ENCODE results near the gene ABHD12.

The ABHD12 gene

DNA sequence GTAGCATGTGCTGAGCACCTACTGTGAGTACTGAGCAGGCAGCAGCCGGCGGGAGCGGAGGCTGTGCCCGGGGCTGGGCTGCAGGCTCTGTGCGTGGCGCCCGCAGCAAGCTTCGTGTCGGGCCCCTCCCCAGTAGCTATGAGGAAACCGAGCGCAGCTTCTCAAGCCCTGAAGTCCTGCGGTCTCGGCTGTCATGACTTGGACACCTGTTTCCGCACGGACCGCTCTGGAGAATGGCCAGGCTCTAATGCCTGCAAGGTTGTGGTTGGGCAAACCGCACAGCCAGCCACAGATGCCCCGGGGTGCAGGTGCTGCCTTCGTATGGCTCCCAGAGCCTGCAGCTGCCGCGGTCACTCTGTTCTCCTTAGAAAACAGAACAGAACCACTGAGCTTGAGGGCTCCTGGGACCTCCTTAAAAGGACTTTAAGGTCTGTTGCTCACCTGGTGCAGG, 109.1 kb downstream of the ABHD12 start:
- TF ChIP-seq, protein P1, sequence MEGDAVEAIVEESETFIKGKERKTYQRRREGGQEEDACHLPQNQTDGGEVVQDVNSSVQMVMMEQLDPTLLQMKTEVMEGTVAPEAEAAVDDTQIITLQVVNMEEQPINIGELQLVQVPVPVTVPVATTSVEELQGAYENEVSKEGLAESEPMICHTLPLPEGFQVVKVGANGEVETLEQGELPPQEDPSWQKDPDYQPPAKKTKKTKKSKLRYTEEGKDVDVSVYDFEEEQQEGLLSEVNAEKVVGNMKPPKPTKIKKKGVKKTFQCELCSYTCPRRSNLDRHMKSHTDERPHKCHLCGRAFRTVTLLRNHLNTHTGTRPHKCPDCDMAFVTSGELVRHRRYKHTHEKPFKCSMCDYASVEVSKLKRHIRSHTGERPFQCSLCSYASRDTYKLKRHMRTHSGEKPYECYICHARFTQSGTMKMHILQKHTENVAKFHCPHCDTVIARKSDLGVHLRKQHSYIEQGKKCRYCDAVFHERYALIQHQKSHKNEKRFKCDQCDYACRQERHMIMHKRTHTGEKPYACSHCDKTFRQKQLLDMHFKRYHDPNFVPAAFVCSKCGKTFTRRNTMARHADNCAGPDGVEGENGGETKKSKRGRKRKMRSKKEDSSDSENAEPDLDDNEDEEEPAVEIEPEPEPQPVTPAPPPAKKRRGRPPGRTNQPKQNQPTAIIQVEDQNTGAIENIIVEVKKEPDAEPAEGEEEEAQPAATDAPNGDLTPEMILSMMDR (IDR thresholded peaks at IDR 0.05; ENCODE audit: insufficient read depth, missing control alignments) = no peak
- no peak for DNase-seq (ENCODE audit: insufficient read length, low spot score)

DNA sequence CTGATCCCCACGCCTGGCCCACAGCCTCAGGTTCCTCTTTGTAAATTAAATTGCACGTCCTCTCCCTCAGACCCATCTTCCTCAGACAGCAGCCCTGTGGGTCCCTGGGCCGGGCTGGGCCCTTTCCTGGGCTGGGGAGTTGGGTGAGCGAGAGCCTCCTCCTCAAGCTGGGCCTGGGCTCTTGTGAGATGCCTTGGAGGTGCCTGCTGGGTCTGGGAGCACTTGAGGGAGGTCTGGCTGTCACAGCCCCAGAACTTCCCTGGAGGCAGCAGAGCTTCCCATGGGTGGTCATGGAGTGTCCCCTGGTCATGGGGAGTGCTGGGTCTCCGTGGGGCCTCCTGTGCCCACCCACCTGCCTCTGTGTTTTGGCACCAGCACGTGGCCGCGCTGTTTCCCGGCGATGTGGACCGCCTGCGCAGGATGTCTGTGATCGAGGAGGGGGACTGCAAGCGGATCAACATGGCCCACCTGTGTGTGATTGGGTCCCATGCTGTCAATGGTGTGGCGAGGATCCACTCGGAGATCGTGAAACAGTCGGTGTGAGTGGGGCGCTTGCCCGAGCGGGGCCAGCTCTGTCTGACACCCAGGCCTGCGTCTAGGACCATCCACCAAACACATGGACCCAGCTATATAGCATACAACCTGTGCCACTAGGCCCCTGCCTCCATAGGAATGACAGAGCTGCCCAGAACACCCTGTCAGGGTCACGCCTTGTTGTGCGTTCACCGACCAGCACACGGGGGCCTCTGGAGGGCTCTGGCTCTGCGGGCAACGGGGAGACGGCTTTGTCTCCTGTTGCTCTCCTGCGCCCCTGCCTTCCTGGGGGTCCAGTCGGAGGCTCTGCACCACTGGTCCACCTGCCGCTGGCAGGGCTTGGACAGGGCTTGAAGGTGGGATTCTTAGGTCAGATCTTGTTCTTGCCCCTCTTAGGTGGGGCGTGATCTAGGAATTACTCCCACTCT, 109.8 kb downstream of the ABHD12 start:
- DNase-seq (ENCODE audit: insufficient read length, low spot score) (no peak), FAIRE-seq (no peak)
- TF ChIP-seq, protein P1 (IDR thresholded peaks at IDR 0.05; ENCODE audit: insufficient read depth, missing control alignments) = no peak

More for the DNA sequence above, 109.1 kb downstream of the ABHD12 start:
- no peak for FAIRE-seq

DNA sequence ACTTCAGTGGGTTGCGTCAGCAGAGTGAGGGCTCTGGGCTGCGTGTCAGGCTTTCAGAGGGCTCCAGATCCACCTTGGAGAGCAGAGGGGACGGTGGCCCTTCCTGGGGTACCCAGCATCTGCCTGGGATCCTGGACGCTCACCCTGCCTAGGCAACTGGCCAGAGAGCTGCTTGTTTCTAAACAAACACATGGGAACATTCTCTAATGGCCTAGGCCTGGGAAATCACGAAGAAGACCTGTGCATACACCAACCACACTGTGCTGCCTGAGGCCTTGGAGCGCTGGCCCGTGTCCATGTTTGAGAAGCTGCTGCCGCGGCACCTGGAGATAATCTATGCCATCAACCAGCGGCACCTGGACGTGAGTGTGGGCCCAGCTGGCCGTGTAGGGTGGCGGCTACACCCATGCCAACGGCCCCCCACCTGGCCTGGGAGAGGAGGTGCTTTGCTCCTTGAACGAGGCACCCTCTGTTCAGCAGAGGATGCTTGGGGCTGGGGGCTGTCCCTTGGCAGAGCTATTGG, 110.5 kb downstream of the ABHD12 start:
- FAIRE-seq (no peak), DNase-seq (ENCODE audit: insufficient read length, low spot score) (no peak)
- TF ChIP-seq, protein P1 (IDR thresholded peaks at IDR 0.05; ENCODE audit: insufficient read depth, missing control alignments) = no peak

DNA sequence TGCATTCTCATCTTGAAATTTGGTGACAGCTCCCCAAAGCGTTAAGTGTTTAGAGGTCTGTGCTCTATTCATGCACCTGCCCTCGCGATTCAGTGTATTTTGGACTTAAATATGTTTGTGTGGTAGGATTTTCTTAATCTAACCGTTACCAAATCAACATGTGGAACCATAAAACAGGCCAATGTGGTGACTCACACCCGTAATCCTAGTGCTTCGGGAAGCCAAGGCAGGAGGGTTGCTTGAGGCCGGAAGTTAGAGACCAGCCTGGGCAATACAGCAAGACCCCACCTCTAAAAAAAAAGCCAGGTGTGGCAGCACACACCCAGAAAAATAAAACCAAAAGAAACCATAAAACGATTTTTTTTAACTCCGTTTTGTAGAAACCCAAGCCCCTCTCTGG, 111.2 kb downstream of the ABHD12 start:
- TF ChIP-seq, protein P1 (IDR thresholded peaks at IDR 0.05; ENCODE audit: insufficient read depth, missing control alignments) = no peak
- FAIRE-seq = no peak
- no peak for DNase-seq (ENCODE audit: insufficient read length, low spot score)

DNA sequence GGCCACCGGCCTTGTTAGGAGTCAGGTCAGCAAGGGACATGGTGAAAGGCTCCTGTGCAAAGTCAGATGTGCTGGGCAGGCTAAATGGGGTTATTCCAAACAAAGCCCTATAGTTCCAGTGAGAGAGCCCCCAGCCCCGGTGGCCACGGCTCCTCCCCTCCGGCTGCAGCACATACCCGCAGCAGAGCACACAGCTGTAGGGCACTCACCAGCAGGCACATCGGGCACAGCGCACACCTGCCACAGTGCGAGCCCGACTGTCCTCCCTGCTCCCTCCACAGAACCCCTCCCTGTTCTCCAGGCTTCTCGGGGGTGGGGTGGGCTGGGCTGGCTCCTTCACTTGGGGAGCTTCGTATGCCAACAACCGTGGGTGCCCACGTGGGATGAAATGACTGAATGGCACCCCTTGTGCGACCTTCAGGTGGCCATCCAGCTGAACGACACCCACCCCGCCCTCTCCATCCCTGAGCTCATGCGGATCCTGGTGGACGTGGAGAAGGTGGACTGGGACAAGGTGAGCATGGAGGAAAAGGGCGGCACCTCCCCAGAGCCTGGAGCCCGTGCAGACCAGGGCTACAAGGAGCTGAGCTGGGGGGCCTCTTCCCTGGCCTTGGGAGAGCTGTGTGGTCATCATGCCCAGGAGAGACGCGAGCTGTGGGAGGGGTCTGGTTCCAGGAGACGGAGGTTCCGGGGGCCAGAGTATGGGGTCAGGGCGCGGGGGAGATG, 111.8 kb downstream of the ABHD12 start:
- FAIRE-seq (no peak), DNase-seq (ENCODE audit: insufficient read length, low spot score) (no peak)
- TF ChIP-seq, protein P1 (IDR thresholded peaks at IDR 0.05; ENCODE audit: insufficient read depth, missing control alignments) = no peak

DNA sequence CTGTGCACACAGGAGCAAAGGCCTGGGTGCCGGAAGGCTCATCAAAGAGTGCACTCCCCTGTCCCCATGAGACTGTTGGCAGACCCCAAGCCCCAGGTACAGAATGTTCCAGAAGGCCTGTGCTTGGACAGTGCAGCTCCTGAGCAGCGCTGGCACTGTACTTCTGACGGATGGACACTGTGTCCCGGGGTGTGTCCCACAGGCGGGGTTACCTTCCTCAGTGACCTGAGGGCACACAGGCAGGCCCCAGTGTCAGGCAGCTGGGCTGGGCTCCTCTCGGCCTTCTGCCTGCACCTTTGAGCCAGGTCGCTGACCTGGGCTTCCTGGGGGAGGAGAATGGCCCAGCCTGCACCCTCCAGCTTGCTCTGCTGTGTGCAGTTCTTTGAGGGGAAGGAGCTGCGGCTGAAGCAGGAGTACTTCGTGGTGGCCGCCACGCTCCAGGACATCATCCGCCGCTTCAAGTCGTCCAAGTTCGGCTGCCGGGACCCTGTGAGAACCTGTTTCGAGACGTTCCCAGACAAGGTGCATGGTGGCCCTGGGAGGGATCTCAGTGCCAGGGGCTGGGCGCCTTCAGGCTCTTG, 112.6 kb downstream of the ABHD12 start:
- DNase-seq (ENCODE audit: insufficient read length, low spot score) = no peak
- TF ChIP-seq, protein P1 (IDR thresholded peaks at IDR 0.05; ENCODE audit: insufficient read depth, missing control alignments) = no peak
- no peak for FAIRE-seq
